KBM-7 (cell line): ENCODE measurements around the gene ABCC3.

Source experiments
- DNase-seq: peaks from one replicate; pipeline ENCODE4 v3.0.0-alpha.2; 2015
- in situ Hi-C: fragments of 300-500 bp; cut with MboI; formaldehyde crosslinking; loops from 2 replicates; pipeline ENCODE4 v1.14.3; 2020; ENCODE audit warnings: low sequenced_read_pairs, low pct_unique_long_range_greater_than_20kb, mixed read lengths

The ABCC3 gene

DNA sequence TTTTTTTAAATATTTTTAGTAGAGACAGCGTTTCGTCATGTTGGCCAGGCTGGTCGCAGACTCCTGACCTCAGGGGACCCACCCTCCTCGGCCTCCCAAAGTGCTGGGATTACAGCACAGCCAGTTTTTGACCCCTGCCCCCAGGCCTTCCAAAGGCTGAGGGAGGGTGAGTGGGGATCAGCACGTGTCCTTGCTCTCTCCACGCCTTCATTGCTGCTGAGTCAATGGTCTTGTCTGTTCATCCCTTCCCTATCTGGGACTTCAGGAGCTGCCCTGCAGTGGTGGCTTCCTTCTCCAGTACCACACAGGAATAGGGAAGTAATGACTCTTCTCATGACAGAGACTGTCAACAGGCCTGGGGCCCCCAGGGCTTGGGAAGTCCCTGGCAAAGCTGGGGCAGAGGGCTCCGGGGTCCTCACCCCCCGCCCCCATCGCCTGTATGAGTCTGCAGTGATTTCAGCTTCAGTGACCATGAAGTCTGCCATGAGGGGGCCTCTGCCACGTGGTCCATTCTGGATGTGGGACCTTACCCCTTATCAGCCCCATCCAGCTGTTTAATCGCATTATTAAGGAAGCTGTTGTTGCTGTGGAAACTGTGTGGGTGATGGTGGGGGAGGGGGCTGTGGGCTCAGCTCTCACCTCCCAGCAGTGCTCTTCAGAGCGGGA is 6.1 kb downstream of the ABCC3 start:
- in situ Hi-C loops, result no loop called here
- DNase-seq, result peak; percentile 56

DNA sequence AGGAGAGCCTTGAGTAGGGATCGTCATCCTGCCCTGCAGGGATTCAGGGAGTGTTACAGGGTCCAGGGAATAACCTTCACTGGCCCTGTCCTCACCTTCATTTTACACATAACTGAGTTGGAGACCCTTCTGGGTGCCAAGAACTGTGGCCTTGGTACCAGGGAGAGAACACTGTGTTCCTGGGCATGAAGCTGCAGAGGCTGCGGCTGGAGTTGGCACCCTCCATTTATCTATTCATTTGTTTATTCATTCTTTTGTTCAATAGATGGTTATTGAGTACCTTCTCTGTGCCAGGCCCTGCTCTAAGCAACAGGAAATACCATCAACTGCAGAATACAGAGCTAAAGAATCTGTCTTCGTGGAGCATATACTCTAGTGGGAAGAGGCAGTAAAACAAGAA is 6.7 kb downstream of the ABCC3 start:
- DNase-seq, result no peak
- in situ Hi-C loops, result no loop called here

- DNase-seq, result no peak
- in situ Hi-C loops, result no loop called here
These were observed 7.5 kb downstream of the ABCC3 start for GRCh38 chr17:50642071-50642721.

DNA sequence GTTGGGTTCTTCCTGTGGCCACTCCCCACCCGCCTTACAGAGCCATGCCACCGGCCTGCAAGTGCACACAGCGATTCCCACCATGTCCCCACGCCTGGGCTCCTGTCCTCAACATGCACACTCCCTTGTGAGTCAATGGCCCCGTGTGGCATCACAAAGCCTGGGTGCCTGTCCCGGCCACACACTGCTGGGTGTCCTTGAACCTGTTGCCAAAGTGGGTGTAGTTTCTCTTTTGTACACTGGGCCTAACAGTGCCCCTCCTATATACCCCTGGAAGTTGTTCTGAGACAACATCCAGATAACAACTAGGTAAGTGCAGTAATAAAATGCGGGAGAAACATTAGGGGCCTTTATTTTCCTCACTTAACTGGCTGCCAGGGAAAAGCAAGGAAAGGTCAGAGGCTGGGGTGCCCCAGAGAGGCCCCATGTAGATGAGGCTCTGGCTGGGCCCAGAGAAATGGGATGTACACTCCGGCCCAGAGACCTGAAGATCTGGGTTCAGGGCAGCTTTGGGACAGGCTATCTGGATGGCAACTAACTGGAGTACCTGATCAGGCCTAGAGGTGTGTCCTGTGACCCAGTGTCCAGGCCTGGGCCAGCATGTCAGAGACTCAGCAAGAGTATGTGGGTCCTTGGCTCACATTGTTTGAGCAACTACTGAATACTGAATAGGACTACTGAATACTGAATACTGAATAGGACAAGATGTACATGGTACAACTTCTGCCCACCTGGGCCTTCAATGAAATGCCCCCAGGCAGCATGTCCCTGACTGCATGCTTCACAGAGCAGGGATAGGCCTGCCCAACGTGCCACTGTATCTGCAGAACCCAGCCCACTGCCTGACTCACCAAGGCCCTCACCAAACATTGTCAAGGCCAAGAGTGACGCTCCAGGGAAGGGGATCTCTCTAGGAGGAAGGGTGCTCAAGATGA is 8.3 kb downstream of the ABCC3 start:
- in situ Hi-C loops, result no loop called here
- no peak for DNase-seq

- DNase-seq, result no peak
- in situ Hi-C loops, result no loop called here
These were observed 11.3 kb downstream of the ABCC3 start for GRCh38 chr17:50645748-50646682.

- no peak for DNase-seq
- in situ Hi-C loops, result no loop called here
These were observed 12.5 kb downstream of the ABCC3 start for GRCh38 chr17:50647187-50647586.

- in situ Hi-C loops, result no loop called here
- no peak for DNase-seq
These were observed 14.6 kb downstream of the ABCC3 start for GRCh38 chr17:50649042-50649908.

DNA sequence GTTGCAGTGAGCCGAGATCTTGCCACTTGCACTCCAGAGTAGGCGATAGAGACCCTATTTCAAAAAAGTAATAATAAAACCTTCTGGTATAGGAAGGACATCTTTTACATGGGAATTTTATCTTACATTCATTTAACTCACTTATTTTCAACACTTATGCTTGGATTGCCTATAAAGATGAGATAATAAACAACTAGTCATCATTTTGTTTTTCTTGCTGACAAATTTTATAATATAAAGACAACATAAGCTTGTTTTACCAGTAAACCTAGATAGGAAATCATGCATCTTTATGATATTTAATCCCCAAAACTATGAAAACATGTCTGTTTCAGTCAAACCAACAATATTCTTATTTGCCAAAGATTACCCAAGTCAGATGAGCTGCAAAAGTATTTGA is 17.0 kb downstream of the ABCC3 start:
- DNase-seq, result no peak
- in situ Hi-C loops, result no loop called here

DNA sequence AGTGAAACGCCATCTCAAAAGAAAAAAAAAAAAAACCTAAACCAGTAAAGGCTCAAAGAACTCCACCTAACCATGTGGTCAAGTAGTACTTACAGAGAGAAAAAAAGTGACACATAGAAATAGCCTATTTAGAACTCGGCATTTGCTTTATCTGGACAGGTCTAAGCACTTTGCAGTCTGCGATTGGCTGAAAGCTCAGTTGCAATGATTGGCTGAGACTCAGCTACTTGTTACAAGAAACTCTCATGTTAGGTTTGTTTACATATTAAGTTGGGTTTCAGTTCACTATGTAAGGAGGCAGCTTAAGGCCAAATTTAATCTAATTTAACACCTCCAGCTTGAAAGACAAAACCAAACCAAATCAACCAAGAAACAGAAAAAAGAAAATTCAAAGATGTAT is 19.1 kb downstream of the ABCC3 start:
- DNase-seq, result no peak
- in situ Hi-C loops, result no loop called here

DNA sequence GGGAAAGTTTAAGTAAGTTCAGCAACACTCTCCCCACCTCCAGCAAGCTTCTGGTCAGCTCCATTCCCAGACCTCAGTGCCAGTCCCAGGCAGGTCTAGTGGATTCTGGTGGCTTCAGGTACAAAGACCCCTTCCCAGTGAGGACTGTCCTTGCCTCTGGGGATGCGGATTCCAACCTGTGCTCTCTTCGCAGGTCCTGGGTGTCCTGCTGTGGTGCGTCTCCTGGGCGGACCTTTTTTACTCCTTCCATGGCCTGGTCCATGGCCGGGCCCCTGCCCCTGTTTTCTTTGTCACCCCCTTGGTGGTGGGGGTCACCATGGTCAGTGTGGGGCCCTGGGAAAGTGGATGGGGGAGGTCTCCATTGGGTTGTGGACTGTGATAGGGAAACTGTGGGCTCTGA is 21.8 kb downstream of the ABCC3 start:
- DNase-seq, result no peak
- in situ Hi-C loops, result no loop called here

DNA sequence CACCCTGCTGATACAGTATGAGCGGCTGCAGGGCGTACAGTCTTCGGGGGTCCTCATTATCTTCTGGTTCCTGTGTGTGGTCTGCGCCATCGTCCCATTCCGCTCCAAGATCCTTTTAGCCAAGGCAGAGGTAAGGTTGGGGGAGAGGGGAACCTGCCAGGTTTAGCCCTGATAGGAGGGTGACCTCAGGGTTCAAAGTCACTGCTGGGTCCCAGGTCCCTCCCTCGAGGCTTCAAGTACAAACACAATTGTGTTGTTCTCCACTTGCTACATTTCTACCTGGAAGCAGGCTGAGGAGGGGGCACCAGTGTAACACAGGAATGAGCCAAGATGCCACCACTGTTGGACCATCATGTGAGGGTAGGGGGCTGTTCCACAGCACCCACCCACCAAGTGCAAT is 22.4 kb downstream of the ABCC3 start:
- in situ Hi-C loops, result no loop called here
- DNase-seq, result no peak

- DNase-seq, result no peak
- in situ Hi-C loops, result no loop called here
These were observed 22.9 kb downstream of the ABCC3 start for GRCh38 chr17:50657627-50658026.

GRCh38 chr17:50658616-50659015 is 23.9 kb downstream of the ABCC3 start:
- in situ Hi-C loops, result no loop called here
- no peak for DNase-seq

GRCh38 chr17:50659179-50659578 is 24.5 kb downstream of the ABCC3 start:
- DNase-seq, result no peak
- in situ Hi-C loops, result no loop called here

GRCh38 chr17:50660042-50660886 is 25.6 kb downstream of the ABCC3 start:
- in situ Hi-C loops, result no loop called here
- no peak for DNase-seq

DNA sequence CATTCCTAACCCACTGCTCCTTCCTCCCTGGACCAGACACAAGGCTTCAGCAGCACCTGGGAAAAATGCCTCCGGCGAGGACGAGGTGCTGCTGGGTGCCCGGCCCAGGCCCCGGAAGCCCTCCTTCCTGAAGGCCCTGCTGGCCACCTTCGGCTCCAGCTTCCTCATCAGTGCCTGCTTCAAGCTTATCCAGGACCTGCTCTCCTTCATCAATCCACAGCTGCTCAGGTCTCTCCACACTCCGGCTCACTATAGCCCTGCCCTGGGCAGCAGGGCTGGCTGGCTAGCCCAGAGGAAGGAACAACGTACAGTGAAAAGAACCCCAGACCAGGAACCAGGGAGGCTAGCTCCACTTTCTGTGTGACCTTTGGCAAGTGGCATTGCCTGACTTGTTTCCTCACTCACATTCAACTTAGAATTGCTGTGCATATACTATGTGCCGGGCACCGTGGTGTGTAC is 26.2 kb downstream of the ABCC3 start:
- in situ Hi-C loops, result no loop called here
- DNase-seq, result no peak

- no peak for DNase-seq
- in situ Hi-C loops, result no loop called here
These were observed 26.7 kb downstream of the ABCC3 start for GRCh38 chr17:50661348-50661747.
